ENCODE results near the gene KLHL29. TPM values are rescaled to one million over a fixed set of nuclear protein-coding genes. Genes with fewer than 3 reads are reported as not detected.

Gene KLHL29
- total RNA-seq, 1 donor from 2014 or later = 3.4 TPM

DNA sequence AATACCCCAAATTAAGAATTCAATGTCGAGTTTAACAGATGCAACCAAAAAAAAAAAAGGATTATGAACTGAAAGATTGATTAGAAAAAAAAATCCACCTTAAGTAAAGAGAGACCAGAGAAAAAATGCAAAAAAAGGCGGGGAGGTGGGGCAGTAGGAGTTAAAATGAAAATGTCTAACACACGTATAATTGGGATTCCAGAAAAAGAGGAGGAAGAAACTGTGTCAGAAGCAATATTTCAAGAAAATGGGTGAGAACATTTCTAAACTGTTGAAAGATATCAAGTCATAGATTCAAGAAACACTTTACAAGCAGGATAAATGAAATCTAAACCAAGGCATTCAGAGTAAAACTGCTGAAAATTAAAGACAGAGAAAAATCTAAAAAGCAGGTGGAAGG lies 226.9 kb downstream of the KLHL29 start:
- no peak for DNase-seq (ENCODE audit: low read depth in 2 of 2)

DNA sequence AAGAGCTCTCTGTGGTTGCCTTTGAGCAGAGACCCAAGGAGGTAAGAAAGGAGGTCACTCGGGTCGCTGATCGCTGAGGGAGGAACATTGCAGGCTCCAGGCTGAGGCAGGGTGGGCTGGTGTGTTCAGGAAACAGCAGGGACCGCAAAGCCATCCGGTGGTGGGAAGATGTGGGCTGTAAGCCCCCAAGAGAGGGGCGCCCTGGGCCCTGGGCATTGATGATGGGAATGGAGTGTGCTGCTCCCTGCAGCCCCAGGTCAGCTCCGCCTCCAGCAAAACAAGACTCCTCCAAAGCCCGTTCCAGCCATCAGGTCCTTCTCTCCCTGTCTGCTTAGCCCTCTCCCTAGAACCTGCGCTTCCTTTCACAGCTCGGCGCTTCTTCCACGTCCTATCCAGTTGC lies 229.7 kb downstream of the KLHL29 start:
- DNase-seq (ENCODE audit: low read depth in 2 of 2) = no peak

DNA sequence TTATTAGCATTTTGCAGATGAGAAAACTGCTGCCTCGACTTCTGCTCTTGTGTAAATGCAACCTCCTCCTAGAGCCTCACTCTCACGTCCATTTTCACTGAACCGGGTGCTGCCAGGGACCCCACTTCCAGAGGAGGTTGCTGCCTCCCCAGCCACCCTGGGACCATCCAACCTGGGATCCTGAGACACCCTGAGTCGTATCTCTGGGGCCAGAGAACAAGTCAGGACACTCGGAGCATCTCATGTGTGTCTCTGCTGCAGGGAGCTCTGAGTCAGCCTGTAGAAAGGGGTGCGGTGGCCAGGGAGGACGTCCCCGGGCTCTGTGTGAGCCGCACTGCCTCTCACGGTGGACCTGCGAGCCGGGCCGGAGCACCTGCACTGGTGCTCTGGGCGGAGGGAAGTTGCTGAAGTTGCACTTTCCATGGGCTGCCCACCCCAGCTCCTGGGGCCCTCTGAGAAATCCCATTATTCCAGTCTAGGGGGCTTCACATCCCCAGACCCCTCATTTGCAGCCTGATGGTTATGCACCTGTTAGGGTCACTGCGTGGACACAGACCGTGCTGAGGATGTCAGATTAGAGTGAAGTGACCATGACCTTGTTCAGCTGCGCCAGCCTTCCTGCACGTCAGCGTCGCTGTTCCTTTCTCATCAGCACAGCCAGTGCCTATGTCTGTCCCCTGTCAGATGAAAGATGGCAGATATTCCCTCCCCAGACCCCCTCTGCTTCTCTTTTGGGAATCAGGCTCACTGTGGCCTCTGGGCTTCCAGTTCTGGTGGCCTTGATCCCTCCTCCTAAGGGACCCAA lies 230.4 kb downstream of the KLHL29 start:
- DNase-seq (ENCODE audit: low read depth in 2 of 2) = no peak

DNA sequence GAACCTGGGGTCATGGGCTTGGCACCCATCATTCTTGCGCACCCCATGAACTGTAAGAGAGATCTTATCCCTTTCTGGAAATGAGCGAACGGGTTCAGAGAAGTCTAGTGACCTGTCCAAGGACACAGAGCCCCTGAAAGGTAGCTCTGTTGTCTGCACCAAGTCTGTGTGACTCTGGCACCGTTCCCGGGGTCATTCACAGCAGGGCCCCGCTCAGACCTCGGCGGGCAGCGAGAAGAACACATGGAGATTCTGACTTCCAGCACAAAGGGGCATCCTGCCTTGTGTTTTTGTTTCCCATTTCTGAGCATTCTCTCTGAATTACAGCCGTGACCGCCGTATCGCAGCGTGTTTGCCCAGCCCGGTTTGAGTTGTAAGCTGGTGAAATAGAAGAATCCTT lies 231.7 kb downstream of the KLHL29 start:
- peak in 1 of 2 donors; percentile 41 for DNase-seq (ENCODE audit: low read depth in 2 of 2)

DNA sequence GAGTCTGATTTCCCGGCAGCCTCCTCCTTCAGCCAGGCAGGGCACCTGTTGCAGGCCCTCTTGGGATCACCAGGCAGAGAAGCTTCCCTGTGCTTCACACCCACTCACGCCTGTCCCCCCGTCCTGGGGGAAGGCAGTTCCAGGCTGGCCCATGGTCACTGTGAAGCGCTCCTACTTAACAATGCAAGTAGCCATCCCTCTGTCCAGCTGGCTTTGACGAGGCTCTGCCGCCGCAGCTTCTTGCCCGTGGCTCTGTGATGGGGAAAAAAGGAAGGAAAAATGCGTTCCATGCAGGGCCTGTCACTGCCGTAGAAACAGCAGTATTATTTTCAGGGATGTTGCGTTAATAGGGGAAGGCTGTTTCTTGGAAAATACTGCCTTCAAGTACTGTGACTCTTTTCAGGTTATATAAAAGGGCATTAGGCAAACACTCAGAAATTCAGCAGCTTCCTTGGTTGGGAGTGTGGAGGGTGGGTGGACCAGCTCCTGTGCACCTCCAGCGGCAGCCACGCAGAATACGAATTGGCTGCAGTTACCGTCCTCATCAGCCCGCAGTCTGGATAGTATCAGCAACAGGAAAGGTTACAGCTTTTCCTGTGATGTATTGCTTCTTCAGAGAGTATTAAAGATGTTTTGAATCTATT lies 232.3 kb downstream of the KLHL29 start:
- DNase-seq (ENCODE audit: low read depth in 2 of 2) = peak; percentile 26 to 55

DNA sequence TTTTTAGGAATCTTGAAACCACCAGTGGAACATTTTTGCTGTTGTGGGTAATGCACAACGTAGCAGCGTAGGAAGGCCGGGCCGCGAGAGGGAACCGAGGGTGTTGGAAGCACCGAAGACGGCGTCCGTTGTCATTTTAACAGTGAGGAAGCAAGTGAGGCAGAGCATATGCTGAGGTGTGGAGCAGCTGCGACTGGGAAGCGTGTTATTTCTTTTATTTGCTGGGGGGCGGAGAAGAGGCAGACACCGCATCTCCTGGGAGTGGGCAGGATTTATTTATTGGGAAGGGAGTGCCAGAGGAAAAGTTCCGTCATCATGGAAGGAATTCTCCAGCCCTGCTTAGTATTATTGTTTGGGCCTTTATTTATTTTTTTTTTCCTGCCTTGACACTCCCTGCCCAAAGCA lies 232.8 kb downstream of the KLHL29 start:
- DNase-seq (ENCODE audit: low read depth in 2 of 2) = no peak

DNA sequence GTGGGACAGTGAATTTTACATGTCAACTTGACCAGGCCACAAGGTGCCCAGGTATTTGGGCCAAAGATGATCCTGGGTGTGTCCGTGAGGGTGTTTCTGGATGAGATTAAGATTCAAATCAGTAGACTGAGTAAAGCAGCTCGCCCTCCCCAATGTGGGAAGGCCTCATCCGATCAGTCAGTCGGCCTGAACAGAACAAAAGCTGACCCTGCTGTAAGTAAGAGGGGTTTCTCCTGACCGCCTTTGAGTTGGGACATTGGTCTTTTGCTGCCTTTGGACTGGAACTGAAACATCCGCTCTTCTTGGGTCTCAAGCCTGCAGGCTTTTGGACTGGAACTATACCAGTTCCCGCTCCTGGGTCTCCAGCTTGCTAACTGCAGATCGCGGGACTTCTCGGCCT lies 233.3 kb downstream of the KLHL29 start:
- DNase-seq (ENCODE audit: low read depth in 2 of 2) = no peak

DNA sequence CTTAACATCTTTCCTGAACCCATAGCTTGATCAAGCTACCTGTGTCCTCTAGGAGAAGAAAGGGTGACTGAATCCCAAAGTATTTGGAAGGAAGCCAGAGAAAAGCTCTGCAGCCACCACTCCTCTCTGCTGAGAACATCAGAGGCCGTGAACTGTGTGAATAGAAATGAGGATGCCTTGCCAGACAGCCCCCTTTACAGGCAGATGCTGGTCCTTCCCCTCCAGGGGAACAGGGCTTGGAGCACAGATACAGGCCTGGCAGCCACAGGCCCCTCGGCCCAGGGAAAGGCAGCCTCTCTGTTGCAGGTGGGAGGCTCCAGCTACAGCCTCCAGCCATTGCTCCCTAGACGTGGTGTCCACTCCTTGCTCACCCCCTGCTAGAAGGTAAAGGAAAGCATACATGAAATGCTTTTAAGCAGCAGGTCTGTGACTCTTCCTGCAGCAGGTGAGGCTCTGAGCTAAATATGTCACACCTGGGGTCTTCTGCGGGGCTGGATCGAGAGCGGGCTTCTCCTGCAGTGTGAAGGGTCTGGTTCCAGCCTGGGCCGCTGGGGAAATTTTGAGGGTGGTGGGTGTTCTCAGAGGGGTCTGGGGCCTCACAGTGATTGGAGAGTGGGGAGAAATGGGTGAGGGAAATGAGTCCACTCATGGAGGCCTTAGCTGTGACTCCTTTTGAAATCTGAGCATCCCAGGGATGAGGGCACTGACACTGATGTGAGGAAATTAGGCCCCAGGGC lies 234.0 kb downstream of the KLHL29 start:
- DNase-seq (ENCODE audit: low read depth in 2 of 2) = no peak

DNA sequence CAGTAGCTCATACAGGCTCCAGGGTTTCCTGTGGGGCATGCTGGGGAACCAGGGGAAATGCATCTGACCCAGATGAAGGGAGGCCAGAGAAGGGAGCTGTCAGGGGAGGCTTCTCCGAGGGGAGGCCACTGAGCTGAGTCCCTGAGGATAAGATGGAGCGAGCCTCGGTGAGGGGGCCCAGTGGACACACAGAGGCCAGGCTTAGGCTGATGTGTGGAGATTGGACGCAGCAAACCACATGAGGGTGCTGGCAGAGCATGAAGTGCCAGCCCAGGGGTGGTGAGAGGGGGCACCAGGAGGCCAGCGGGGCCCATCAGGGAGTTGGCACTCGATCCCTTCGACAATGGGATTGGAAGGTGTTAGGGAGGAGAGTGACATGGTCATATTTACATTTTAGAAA lies 235.0 kb downstream of the KLHL29 start:
- no peak for DNase-seq (ENCODE audit: low read depth in 2 of 2)

DNA sequence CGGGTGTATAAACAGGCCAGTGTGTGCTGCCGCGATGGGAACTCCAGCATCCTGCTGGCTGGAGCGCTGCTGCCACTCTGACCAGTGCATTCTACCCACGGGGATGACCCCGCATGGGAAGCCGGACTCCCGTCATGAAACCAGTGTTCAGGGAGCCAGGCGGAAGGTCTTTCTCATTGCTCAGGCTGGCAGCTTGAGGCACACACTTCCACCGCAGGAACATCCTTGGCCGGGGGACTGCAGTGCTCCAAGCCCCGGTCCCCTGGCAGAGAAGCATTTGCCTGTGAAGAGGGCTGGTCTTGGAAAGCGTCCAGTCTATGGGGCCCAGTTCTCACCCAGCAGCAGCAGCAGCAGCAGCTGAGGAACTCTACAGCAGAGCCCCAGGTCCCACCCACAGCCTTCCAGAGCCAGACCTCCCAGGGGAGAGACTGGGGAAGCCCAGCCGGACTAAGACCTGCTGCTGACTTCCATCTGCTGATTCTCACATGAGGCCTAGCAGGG lies 235.9 kb downstream of the KLHL29 start:
- DNase-seq (ENCODE audit: low read depth in 2 of 2) = no peak

DNA sequence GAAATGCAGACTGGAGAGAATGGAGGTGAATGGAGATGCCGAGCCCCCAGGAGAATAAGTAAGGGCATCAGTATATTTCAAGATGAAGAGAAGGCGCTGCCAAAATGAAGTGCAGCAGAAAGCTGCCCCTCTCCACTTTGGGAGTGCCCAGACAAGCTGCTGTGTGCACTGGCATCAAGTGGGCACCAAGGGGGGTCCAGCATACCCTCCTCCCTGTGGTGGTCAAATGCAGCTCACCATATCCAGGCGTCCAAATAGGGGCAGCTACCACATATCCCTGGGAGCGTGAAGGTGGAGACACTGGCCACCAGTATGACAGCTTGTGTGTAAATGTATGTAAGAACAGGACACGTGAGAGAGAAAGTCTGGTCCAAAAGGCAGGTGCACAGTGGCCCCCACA lies 236.6 kb downstream of the KLHL29 start:
- no peak for DNase-seq (ENCODE audit: low read depth in 2 of 2)

DNA sequence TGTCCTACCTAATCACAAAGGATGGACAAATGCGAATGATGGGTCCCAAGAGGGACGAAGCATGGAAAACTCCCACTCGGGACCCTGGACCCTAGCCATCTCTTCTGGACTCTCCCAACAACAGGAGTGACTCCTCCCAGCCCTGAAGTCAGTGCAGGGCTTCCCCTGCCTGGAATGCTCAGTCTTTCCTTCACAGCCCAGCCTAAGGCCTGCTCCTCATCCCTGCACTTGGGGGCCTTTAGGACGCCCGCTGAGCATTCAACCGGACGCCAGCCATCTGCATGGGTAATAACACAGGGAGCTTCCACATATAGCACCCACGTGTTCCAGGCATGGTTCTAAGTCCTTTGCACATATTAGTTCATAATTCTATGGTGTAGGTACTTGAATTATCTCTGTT lies 237.5 kb downstream of the KLHL29 start:
- DNase-seq (ENCODE audit: low read depth in 2 of 2) = no peak

DNA sequence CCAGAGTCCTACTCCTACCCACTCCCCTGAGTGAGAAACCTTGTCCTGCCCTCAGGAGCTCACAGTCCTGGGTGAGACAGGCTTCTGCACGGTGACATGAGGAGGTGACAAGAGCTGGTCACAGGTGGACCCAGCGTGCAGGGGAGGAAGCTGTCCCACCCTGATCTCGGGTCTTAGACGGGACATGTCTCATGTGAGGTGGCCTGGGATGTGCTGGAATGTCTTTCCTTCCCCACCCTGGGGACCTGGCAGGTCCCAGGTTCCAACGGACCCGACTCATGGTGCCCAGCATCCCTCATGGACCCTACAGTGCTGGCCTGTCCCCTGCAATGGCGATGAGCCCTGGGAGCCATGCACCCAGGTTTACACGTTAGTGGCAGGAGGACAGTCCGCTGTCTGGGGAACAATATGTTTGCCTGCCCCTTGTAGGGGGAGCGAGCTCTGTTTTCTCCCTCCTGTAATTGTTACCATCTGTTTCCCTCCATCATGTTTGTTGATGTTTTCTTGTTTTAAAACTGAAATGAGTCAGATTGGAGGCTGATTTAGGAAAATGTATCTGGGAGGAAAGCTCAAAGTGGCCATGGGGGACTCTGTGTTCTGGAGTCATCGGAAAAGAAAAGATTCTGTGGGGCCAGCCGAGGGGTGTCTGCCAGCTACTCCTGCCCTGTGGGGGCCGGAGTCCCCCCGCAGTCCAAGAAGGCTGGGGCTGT lies 238.1 kb downstream of the KLHL29 start:
- DNase-seq (ENCODE audit: low read depth in 2 of 2) = no peak

DNA sequence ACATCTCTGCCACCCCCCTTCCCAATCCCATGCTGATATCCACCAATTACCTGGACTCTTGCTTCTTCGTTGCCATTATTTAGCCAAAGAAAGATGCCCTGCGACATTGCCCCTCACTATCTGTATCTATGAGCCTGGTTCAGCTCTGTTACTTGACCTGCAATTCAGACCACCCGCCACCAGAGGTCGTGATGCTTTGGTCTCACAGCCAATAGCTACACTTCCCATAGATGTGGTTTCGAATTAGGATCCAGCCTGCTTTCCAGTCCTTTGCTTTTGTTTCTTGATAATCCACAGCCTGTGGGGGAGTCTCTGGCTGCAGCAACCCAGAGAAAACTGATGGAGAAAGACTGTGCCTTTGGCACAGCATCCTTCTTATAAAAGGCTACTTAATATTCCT lies 239.4 kb downstream of the KLHL29 start:
- DNase-seq (ENCODE audit: low read depth in 2 of 2) = peak; percentile 19 to 27

DNA sequence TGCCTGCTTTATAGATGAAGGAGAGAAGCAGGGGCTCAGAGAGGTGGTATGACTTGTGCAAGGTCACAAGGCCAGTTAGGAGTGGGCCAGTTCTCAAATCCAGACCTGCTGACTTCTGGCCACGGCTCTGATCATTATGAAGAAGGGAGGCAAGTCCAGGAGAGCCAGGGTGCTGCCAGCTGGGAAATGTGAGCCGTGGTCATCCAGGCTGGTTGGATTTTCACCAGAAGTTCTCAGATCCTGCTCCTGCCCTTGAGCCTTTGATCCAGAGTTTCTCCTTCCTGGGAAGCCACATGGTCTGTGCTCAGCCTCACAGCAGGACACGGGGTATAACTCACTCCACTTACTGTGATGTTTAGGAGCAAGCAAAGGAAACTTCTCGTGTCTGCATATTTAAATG lies 239.9 kb downstream of the KLHL29 start:
- DNase-seq (ENCODE audit: low read depth in 2 of 2) = no peak

DNA sequence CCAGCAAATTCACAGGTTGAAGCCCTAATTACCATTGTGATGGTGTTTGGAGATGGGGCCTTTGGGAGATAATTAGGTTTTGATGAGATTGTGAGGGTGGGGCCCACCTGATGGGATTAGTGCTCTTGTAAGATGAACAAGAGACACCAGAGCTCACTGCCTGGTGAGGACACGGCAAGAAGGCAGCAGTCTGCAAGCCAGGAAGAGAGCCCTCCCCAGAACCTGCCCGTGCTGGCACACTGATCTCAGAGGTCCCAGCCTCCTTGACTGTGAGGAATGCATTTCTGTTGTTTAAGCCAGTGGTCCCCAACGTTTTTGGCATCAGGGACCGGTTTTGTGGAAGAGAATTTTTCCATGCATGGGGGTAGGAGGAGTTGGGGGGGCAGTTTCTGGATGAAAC lies 240.7 kb downstream of the KLHL29 start:
- DNase-seq (ENCODE audit: low read depth in 2 of 2) = no peak

DNA sequence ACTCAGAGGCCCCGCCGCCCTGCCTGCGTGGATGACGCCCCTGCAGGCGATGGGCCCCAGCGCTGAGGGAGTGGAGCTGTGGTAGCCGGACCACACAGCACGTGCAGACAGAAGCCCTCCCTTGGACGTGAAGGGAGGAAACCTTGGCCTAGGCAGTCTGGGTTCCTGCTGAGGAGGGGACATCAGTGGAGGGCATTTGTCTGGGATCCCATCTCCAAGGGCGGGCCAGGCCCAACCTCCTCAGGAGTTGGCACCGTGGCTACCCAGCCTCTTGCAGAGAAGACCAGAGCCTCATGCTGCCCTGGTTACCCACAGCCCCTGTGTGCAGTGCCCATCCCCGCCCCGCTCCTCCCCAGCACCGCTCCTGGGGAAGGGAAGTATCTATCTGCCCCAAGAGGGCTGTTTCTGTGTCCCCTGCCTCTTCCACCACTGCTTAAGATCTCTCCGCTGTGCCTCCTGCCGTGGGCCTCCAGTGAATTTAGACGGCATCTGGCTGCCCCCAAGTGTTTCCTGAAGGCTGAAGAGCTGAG lies 241.8 kb downstream of the KLHL29 start:
- no peak for DNase-seq (ENCODE audit: low read depth in 2 of 2)

DNA sequence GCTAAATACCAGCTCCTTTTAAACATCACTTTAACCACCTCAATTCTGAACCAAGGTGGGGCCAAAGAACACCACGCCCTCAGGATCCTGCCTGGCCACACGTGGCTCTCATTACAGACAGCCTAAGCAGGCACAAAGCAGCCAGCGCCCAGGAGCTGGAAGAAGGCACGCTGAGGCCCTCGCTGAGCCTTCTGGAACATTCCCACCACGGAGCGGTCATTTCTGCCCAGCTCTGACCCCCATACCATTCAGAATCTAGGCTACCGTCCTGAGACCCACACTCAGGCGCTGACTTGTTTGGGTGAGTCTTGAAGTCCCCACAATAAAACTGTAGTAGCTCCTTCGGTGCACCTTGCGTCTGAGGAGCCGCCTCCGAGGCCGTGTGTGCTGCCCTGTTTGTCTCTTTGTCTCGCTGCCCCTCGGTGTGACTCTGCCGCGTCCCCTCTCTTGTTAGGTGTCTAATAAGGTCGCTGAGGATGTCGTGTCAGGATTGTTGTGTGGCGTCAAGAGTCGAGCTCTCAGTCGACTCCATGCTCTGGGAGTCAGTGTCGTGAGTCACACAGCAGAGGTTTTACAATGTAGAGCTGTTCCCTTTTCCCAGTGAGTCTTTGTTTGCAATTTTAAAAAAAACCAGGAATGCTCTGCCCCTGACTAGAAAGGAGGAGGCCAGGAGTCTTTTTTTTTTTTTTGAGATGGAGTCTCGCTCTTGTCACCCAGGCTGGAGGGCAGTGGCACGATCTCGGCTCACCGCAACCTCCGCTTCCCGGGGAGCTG lies 242.4 kb downstream of the KLHL29 start:
- no peak for DNase-seq (ENCODE audit: low read depth in 2 of 2)

DNA sequence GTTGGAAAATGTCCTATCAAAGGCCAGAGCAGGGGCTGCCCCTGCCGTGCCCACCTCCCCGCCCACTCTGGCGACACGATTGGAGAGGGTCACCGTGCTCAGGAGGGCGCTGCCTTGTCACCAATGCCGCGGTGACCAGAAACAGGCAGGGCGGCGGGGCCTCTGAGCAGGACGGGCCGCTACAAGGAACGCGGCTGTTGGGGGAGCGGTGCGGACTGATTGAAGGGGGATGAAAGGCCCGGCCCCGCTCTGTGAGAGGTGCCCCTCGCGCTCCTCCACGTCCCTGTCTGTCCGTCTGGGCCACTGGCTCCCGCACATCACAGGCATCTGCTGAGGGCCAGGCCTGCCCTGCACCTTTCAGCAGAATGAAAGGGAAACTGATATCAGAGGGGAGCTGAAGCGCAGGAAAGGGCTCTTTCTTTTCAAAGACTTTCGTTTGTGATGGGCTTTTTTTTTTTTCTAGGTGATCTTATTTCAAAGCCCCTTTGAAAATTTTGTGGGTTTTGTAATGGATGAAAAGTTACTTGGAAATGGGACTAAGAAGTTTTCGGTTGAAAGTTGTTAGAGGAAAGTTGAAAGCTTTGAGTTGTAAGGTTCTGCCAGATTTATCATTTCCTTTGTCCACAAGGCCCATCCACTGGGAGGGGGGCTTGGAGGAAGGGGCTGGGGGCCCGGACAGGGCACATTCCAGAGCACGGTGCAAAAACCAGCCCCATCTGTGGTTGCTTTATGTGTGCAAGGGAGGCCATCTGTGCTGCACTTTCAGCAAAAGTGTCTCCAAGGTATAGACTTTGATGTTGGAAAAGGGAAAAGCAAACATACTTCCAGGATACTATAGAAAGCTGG lies 244.2 kb downstream of the KLHL29 start:
- no peak for DNase-seq (ENCODE audit: low read depth in 2 of 2)
